Cardiac atrium fibroblast (primary cell): ENCODE results near the gene PARP16. TPM values are rescaled to one million over a fixed set of nuclear protein-coding genes. Genes with fewer than 3 reads are reported as not detected.

ENCODE experiments used
- total RNA-seq: library from RNA; depleted of rRNA; stranded (reverse); fragments of >200 nt; gene quantifications from 2 replicates; pipeline ENCODE4 v1.2.3, GENCODE V29; 2015

PARP16 gene, protein sequence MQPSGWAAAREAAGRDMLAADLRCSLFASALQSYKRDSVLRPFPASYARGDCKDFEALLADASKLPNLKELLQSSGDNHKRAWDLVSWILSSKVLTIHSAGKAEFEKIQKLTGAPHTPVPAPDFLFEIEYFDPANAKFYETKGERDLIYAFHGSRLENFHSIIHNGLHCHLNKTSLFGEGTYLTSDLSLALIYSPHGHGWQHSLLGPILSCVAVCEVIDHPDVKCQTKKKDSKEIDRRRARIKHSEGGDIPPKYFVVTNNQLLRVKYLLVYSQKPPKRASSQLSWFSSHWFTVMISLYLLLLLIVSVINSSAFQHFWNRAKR
- 2.5 and 5.8 TPM in 2 replicates for total RNA-seq

DNA sequence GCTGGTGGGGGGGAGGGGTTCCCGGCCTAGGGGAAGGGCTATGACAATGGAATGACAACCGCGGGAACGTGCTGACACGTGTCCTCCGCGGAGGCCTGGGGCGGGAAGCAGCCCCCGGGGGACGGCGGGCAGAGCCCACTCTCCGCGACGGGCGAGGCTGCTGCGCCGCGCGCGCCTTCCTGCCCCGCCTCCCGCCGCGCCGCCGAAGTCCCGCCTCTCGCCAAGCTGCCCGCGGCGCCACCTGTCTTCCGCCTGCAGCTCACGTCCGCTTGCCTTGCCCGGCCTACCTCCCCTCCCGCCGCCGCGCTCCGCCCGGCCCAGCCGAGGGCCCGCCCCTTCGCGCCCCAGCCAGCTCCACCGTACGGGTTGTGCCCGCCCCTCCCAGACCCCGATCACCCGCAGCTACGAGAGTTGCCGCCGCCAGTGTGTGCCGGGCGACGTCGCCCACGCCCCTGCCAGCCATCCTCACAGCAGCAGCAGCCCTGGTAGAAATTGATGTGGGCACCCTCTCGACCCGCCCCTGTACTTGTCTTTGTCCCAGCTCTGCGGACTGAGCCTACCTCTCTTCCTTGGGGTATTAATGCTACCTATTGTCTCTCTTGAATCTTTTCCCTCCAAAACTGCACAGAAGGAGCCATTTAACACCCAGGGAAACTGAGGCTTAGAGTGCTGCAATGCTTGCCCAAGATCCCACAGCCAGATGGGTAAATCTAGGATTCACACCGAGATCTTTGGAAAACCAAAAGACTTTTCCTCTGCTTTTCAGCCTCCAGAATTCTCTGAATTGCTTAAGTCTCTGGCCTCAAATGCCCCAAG, at the start of gene PARP16:
TSS of gene PARP16 (minus strand) at position 180 of the 816 bp plus-strand sequence. CDS start 457 bp downstream, outside the sequence.

GRCh38 chr15:65304381-65305149, 17.9 kb upstream of the PARP16 start, which contains the start of gene RNU5B-1:
Gene RNU5B-1 (plus strand): TSS chr15:65304677.

DNA sequence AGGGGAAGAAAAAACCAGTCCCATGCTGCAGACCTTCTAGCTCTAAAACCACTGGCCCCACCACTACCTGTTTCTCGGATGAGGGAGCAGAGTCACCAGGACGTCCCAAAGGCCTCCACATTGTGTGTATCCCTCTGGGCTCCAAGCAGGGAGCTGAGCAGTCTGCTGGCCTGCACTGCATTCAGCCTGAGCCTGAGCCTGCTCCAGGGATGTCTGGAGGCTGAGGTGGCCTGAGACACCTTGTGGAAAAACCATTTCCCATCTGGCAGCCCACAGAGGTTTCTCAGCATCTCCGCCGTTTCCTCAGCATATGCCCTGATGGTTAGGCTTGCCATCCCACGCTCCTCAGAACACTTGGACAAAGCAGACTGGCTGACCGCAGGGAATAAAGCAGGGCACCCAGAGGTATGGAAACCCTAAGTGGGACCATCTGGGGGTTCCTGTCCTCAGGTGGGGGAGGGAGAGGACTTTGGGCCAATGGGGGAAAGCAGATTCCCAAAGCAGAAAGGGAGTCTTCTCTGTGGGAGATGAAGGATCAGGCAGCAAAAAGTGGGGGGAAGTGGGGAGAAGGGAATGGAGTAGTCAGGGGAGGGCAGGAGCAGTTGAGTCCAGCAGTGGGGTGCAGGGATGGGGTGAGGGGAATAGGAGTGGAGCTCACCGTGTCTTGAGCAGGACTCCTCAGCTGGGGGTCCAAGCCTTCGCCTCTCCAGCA, 75.8 kb downstream of the PARP16 start, which contains the start of gene CILP:
TSS of gene CILP (minus strand) at position 704 of the 712 bp plus-strand sequence. CDS start 1,718 bp downstream, outside the sequence.

Other genes with a start within 250 kb of the PARP16 start
- gene SLC51B, start 241.5 kb downstream of the PARP16 start, total RNA-seq, result not detected in 2 replicates
- gene RASL12, start 218.9 kb downstream of the PARP16 start, total RNA-seq, result 3.1 and 4.2 TPM in 2 replicates
- not detected in 2 replicates for gene KBTBD13, start 210.1 kb downstream of the PARP16 start, total RNA-seq
- gene UBAP1L, start 171.7 kb downstream of the PARP16 start, total RNA-seq, result 0.16 and 0.36 TPM in 2 replicates
- 12.1 and 16.5 TPM in 2 replicates for gene PDCD7, start 153.1 kb downstream of the PARP16 start, total RNA-seq
- gene CLPX, start 101.5 kb downstream of the PARP16 start, total RNA-seq, result 20.2 and 34.7 TPM in 2 replicates
- gene CILP, start 75.4 kb downstream of the PARP16 start, total RNA-seq, result under 0.01 and 0.16 TPM in 2 replicates
- gene RNU5A-1, start 9.2 kb upstream of the PARP16 start, total RNA-seq, result not detected in 2 replicates
- not detected in 2 replicates for gene RNU5B-1, start 17.8 kb upstream of the PARP16 start, total RNA-seq
- gene IGDCC3, start 91.1 kb upstream of the PARP16 start, total RNA-seq, result not detected in 2 replicates
- under 0.01 and 0.90 TPM in 2 replicates for gene IGDCC4, start 136.1 kb upstream of the PARP16 start, total RNA-seq
- 15.7 and 40.8 TPM in 2 replicates for gene DPP8, start 230.8 kb upstream of the PARP16 start, total RNA-seq
- 57.0 and 70.3 TPM in 2 replicates for gene HACD3, start 243.6 kb upstream of the PARP16 start, total RNA-seq